ENCODE measurements around the gene CAST.
"Not testable (repeated sequence)": the region's sequence is repeated elsewhere in the genome, so short reads cannot be mapped to it uniquely, and the experiment has no call there.

Gene CAST, protein sequence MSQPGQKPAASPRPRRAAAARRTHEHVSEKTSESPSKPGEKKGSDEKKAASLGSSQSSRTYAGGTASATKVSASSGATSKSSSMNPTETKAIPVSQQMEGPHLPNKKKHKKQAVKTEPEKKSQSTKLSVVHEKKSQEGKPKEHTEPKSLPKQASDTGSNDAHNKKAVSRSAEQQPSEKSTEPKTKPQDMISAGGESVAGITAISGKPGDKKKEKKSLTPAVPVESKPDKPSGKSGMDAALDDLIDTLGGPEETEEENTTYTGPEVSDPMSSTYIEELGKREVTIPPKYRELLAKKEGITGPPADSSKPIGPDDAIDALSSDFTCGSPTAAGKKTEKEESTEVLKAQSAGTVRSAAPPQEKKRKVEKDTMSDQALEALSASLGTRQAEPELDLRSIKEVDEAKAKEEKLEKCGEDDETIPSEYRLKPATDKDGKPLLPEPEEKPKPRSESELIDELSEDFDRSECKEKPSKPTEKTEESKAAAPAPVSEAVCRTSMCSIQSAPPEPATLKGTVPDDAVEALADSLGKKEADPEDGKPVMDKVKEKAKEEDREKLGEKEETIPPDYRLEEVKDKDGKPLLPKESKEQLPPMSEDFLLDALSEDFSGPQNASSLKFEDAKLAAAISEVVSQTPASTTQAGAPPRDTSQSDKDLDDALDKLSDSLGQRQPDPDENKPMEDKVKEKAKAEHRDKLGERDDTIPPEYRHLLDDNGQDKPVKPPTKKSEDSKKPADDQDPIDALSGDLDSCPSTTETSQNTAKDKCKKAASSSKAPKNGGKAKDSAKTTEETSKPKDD

DNA sequence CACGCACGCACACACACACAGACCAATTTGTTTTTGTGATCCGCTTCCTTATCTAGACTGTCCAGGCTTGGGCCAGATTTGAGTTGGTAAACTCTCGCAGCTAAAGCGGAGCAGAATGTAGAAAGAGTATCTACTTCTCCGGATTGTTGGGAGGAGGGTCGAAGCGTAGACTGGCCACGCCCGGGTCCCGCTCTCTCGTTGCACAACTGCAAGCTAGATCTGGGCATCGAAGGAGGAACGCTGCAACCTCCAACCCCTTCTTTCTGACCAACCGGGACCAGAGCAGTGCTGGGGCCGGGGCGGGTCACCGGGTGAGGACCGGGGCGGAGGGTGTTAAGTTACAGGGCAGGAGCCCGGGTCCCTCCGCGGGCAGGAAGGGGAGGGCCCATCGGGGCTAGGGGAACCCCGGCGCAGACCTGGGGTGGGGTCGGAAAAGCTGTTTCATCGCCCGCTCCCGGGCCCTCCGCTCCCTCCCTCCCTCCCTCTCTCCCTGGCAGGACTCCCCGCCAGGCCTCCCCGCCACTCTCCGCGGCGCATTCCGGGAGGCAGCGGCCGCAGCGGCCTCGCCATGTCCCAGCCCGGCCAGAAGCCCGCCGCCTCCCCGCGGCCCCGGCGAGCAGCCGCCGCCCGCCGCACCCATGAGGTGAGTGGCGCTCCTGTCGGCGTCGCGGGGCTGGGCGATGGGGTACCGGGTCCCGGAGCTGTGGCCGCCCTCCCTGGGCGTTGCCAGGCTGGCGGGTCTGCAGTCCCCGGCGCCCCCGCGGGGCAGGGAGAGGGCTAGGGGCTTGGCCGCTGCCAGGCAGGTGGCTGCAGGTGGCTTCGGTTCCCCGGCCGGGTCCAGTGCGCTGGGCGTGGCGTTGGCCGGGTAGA lies at the start of gene CAST:
TSS of gene CAST (plus strand) at position 522 of the 870 bp plus-strand sequence. CDS start at position 569, 47 bp downstream.
- DNase-seq (ENCODE audit: low spot score): peak; percentile 69

DNA sequence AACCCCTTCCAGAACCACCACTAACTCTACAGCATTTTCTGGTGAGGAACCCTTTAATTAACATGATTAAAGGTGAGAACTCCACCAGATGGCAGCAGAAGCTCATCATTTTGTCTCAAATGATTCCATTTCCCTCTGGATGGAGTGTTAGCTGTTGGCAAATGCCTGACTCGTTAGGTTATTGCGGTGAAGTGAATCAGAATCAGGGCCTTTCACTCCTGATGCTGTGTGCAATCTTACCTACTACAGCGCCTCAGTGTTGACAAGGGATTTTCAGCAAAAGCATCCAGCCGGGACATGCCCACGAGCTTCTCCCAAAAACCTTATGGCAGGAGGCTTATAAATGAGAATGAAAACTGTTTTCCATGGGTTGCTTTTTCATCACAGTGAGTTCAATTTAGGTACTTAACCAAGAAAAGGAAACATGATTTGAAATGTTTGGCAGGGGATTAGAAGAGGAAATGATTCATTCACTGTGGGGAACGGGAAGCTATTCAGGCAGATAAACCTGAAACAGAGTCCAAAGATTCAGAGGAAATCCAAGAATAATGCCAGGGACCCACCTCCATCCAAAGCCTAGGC lies 48.0 kb upstream of the CAST start:
- peak; percentile 75 for DNase-seq (ENCODE audit: low spot score)

DNA sequence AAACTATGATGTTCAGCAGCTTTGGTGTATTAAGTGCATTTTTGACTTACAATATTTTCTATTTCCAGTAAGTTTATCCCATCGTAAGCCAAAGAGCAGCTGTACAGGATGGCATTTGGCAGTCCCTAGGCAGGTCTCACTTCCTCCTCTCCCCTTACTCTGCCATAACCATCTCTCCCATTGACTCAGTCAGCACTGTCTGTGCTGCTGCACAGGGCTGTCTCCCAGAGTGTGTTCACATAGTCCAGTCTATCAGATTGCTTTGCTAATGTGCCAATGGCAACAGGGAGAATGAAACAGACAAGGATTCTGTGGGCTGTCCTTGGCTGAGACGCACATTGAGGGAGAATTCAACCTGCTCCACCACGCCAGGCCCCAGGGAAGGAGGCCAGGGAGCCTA lies 47.0 kb upstream of the CAST start:
- DNase-seq (ENCODE audit: low spot score): no peak

DNA sequence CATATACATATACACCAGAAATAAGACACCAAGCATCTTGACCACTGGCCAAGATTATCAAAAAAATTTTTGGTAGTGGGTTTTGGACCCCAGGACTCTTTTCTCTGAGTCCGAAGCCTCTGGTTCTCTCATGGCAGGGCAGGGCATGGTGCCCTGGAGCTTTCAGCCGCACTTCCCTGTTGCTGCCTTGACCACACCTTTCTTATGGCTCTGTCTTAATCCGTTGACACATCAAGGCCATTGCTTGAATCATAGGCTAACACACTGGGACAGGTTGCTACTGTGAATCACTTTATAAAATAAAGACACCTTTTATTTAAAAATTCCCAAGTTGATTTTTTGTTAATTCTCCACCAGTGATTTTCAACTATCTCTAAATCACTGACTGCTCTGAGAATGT lies 45.4 kb upstream of the CAST start:
- DNase-seq (ENCODE audit: low spot score): no peak

DNA sequence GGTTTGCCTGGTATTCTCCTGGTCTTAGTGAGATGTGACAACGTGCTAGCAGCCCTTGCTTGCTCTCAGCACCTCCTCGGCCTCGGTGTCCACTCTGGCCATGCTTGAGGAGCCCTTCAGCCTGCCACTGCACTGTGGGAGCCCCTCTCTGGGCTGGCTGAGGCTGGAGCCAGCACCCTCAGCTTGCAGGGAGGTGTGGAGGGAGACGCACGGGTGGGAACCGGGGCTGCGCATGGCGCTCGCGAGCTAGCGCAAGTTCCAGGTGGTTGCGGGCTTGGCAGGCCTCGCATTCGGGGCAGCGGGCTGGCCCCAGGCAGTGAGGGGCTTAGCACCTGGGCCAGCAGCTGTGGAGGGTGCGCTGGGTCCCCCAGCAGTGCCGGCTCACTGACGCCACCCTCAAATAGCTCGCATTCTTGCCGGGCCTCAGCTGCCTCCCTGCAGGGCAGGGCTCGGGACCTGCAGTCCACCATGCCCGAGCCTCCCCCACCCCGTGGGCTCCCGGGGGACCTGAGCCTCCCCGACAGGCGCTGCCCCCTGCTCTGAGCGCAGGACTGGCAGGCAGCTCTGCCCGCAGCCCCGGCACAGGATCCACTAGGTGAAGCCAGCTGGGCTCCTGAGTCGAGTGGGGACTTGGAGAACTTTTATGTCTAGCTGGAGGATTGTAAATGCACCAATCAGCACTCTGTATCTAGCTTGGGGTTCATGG lies 43.7 kb upstream of the CAST start:
- not testable (repeated sequence) for DNase-seq (ENCODE audit: low spot score)

DNA sequence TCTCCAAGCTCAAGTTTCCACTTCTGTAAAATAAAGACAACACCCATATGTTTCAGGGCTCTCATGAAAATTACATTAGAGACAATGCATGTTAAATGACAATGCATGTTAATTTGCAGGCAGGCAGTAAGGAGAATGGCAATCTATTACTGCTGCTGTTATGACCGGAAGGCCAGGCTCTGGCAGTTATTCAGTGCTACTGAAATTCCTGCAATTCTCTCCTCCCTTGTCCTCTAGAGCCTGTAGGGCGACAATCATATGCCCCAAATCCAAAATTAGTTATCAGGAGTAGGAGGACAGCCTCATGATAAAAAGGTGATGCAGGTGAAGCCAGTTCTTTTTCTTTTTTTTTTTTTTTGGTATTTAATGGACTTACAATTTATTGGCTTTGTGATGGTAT lies 42.2 kb upstream of the CAST start:
- DNase-seq (ENCODE audit: low spot score): no peak

DNA sequence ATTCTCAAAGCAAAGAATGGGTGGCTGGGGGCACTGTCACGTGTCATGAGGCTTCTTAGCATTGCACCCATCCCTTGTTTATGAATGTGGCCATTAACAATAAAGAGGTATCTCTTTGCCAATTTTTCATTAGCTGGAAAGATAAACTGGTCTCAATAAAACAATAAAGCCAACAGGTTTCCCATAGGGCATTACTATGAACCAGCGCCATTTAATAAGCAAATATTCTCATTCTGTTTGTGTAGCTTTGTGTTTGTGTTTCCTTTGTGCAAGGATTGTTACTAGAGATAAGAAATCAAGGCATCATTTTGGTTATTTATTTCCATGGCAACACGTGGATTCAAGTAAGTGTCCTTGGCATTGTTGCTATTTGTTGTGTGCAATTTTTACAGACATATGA lies 37.6 kb upstream of the CAST start:
- no peak for DNase-seq (ENCODE audit: low spot score)

DNA sequence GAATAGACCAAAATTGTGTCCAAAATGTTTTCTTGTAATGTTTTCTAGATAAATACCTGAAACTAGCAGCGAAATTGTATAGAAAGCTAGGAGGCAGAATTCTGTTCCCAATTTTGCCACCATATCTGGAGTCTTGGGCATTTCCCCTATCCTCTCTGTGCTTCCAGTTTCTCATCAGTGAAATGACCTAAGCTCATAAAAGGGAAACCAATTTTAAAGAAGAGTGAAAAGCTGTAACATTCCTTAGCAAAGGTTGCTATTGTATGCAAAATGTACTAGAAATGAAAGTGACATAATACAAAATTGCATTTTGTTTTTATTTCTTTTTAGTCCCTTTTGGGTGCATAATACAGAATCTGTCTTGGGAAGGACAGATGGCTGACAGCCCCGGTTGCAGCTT lies 36.8 kb upstream of the CAST start:
- no peak for DNase-seq (ENCODE audit: low spot score)

DNA sequence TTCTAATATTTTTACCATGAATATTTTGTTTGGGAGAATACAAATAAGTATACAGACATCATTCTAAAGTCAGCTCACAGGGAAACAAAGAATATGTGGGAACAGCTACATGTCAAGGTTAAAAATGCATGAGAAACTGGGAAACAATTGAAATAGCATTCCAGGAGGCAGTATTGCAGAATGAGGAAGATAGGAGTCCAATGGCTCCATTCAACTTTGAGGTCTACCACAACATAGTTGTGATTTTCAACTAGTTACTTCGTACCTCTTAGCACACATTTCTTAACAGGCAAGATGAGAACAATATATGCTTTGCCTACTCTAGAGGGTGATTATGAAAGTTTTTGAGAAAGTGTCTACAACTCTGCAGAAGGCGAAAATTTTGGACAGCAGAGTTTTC lies 35.2 kb upstream of the CAST start:
- DNase-seq (ENCODE audit: low spot score): no peak

DNA sequence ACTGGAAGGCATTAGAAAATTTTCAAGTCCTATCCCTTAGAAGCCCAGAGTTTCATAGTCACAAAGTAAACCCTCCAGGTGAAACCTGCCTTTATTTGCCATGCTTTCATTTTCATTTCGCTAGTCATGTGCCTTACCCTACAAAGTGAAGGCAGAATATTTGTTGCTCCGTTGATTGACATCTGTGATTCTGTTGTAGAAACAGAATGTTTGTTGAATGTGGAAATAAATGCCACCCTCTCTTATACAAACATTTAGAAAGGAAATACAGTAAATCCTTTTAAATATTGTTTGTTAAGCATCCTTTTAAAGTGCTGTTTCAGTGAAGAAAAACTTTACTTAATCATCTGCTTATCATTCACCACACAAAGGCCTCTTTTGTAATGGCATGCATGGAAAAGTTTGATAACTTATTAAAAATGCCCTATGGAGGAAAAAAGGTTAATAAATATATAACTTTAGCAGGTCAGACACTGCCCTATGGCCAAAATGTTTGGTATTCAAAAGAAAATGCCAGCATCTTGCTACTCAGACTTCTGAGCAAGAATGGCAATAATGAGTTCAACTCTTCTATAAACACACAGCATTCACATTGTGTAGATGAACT lies 34.3 kb upstream of the CAST start:
- no peak for DNase-seq (ENCODE audit: low spot score)

DNA sequence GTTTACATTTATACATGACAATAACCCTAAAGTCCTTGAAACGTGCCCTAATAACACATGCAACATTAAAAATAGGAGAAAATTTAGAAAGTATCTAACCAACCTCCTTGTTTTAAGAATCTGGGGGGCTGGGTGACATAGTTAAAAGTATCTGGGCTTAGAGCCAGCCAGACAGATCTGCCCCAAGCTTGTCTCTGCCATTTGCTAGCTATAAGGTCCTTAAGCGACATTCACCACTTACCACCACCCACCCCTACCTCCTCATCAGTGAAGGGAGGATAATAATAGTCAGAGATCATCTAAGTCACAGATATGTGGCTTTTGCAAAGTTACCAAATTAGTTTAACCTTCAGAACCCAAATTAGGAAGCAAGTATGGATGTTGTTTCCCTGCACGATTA lies 33.8 kb upstream of the CAST start:
- DNase-seq (ENCODE audit: low spot score): no peak

DNA sequence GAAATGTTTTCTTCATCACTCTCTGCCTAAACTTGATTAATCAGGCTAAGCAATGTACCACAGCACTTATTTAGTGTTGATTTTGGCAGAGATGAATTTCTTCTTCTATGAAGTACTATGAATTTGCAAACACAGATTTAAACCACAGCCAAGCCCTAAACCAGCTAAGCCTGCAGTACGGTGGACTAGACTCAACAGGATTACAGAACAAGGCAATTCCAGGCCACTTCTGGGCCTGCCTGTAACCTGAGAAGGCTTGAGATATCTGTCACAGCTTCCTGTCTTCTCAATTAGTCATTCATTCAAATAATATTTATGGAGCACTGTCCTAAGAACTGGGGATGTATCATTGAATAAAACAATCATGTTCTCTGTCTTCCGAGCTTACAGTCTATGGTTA lies 32.4 kb upstream of the CAST start:
- DNase-seq (ENCODE audit: low spot score): no peak

DNA sequence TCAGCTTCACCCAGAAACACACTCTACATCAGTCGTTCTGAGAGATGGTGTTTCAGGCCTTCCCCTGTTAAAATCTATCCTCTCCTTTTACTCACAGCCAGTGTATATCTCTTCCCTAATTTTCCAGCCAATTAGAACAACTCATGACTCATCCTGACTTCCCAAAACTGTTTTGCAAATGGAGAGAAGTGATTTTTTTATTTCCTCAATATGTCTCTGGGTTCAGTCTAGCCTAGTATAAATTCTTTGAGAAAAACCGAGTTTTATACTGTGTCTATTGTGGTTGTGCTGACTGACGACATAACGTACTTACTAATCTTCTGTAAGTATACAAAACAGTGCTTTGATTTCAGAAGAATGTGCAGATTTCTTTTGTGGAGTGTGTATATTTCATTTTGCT lies 28.4 kb upstream of the CAST start:
- no peak for DNase-seq (ENCODE audit: low spot score)

DNA sequence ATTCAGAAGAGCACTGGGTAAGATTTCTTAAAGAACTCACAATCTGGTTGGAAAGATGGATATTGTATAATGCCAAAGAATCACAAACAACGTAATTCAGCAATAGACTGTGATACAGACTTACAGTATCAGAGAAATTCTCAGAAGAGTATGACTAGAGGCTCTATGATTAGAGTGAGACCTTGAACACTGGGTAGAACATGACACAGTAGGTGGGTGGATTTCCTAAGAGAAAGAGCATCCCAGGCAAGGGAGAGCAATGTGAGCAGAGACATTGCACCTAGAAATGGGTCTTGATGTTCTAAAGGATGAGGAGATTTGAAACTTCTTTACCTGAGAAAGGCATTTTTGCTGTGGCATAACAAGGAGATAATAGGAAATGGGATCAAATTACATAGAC lies 27.3 kb upstream of the CAST start:
- no peak for DNase-seq (ENCODE audit: low spot score)

DNA sequence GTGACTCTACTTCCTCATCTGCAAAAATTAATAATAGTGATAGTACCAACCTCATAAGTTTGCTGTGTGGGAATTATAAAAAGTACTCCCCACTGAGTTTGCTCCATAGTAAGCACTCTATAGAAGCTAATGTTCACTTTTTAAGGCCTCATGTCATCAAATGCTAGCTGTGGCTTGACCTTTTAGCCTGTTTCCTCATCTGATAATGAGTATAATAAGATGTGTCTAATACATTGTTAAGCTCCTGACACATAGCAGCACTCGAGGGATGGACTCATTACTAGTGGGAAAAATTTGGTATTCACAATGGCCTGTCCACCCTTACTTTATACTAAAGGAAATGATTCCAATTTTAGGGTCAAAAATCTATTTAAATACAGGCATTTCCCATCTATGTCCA lies 26.1 kb upstream of the CAST start:
- no peak for DNase-seq (ENCODE audit: low spot score)

DNA sequence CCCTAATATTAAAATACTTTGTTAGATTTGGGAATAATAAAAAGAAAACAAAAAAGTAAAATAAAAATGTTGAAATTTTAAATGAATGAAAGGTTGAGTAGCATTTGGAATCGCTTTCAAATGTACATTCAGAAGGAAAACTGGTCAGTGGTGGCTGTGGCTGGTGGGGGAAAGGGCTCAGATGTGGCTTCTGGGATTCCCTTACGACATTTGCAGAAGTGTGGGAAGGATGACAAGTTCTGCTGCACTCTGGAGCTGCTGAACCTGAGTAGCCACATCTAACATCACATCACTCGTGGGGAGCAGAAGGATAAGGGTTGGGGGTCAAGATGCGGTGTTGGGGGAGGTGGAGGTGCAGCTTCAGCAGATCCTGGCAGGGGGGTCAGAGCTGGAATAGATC lies 25.6 kb upstream of the CAST start:
- no peak for DNase-seq (ENCODE audit: low spot score)

DNA sequence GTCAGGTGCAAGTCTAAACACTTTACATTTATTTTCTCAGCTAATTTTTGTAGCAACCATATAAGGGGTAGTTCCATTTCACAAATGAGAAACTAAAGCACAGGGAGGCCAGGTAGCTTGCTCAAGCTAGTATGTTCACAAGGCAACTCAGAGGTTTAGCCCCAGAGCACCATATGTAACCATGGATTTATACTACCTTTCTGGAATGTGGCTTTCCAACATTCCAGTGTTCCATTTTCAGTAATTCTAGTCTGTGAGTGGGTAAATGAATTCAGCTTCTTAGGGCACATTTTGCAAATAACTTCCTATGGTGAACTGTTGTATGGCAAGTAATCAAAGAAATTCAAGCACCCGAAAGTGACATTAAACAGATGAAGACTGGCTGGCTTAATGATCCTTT lies 25.0 kb upstream of the CAST start:
- no peak for DNase-seq (ENCODE audit: low spot score)

DNA sequence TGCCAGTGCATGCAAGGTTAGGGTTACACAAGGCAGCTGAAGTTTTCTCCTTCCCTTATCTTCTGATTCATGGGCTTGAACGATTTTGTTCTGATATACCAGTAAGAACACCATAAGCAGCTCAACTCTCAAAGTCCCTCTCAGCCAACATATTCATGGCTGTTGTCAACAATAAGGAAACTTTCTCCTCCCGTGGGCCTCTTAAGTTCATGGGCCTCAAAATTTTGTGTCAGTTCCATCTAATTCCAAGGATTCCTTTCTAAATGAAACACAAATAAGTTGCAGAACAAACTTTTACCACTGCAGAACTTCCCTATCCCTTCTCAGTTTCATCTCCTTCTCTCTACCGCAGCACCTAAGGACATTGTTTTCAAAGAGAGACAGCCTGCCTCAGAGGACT lies 23.6 kb upstream of the CAST start:
- no peak for DNase-seq (ENCODE audit: low spot score)

DNA sequence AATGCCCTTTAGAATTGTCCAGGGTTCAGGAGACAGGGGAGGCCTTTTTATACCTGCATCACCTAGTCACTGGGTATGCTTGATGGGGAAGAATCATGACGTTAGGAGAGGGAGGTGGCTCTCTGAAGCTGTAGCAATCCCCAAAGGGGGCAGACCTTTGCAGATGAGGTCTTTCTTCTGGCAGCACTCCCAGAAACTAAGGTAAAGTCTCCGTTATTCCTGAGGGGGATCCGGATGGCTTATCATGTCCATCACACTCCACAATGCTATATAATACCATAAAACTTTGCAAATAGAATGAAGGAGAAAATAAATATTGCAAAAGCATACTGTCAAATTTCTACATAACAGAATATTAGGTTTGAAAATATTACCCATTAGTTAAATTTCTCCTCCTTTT lies 21.5 kb upstream of the CAST start:
- DNase-seq (ENCODE audit: low spot score): no peak

DNA sequence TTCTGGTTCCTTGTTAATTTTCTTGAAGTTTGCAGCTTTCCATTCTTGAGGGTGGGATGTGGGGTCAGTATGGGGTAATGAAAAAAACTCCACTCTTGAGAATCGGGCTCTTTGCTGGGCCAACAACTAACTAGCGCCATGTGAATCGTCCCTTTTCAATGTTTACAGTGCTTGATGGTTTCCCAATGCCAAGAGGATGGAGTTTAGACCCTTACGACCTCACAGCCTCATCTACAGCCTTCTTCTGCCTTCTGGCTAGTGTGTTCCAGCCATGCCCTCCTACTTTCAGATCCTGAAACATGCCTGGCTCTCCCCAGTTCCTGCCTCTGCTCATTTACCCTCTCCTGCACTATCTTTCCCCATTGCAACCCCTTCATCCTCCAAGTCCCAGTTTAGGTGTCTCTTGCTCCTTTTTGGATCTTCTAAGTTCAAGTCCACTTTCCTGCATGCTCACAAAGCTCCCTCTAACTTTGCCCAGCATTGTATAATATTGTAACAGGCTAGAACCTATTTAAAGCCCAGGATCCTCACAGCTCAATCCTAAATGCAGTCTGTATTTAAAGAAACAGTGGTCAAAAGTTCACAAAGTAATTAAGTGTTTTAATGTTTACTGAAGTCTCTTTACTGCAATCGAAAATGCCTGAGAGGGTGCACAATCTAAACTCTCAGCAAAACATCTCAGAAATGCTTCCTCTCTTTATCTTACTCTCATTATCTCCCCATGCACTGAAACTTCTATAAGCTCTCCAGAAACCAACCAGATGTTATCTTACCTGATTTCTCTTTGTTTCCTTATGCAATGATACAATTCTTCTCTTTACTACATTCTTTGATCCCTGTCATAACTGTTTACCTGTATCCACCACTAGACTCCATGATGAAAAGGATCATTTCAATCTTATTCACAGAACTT lies 20.6 kb upstream of the CAST start:
- DNase-seq (ENCODE audit: low spot score): no peak

Measured in globus pallidus (tissue), 1 donor.